Measurements from ENCODE around the gene GRK1.

- no peak for TF ChIP-seq CTCF (IDR thresholded peaks at IDR 0.05)
- TF ChIP-seq POLR2A (IDR thresholded peaks at IDR 0.05): no peak
- TF ChIP-seq EP300 (IDR thresholded peaks at IDR 0.05; ENCODE audit: low read depth): no peak
- no peak for TF ChIP-seq POLR2AphosphoS5 (IDR thresholded peaks at IDR 0.05)
Measured at GRCh38 chr13:113751491-113751890, 84.5 kb downstream of the GRK1 start.
